HCT116 (cell line): ENCODE results near the gene PM20D2. TPM values are rescaled to one million over a fixed set of nuclear protein-coding genes. Genes with fewer than 3 reads are reported as not detected.

Experiments
- ATAC-seq: fragments of 200-7000 bp; cut with Tn5 transposase; 2 replicates; pipeline ENCODE4 v1.9.1; 2020; ENCODE audit warnings: mild to moderate bottlenecking, moderate library complexity
- BruUV-seq: library from RNA; stranded (reverse); fragments of 400-500 nt; replicated peaks from 2 replicates; lab custom pipeline; 2021; lab: Mats Ljungman, UMichigan
- CTCF ChIA-PET: fragments of 300-600 bp; sonication (Branson Sonifier 250); formaldehyde crosslinking; loops from one replicate; lab custom pipeline; 2021; ENCODE audit warnings: antibody characterized with exemption; lab: Charles Lee
- POLR2A ChIA-PET: fragments of 300-600, 350-600 bp; sonication (Branson Sonifier 250); formaldehyde crosslinking; loops from one replicate; lab custom pipeline; 2021; ENCODE audit warnings: antibody characterized with exemption; lab: Charles Lee
- RAD21 ChIA-PET, 2 experiments: fragments of 300-600 bp; sonication (Branson Sonifier 250); formaldehyde crosslinking; loops; one replicate each; lab custom pipeline; 2023; ENCODE audit warnings: low total read pairs in 2 of 2; ENCODE audit not compliant: uncharacterized antibody in 2 of 2, unreplicated experiment in 2 of 2, low non-redundant PET in 1 of 2; lab: Charles Lee
- DNase-seq: peaks from one replicate; pipeline ENCODE4 v3.0.0-alpha.2; 2010; ENCODE audit warnings: low read depth, low spot score
- H2AFZ ChIP-seq: fragments of 200-600 bp; shearing (Covaris generic), sonication (generic); 2 replicates; pipeline ENCODE4 v1.6.1; 2017; ENCODE audit warnings: low read depth, mixed run types, mixed read lengths, antibody characterized with exemption, low read length; ENCODE audit not compliant: poor library complexity, severe bottlenecking
- H3K27ac ChIP-seq: 2 replicates; pipeline ENCODE4 v1.5.1; 2012; ENCODE audit warnings: low read depth, low read length
- H3K27me3 ChIP-seq: fragments of 200-600 bp; sonication (generic); 2 replicates; pipeline ENCODE4 v1.6.1; 2016; ENCODE audit warnings: mixed run types, low read length, mixed read lengths; ENCODE audit not compliant: insufficient read depth
- H3K36me3 ChIP-seq, 2 experiments: fragments of 200-500 bp in 1 of 2; fragments of 200-600 bp in 1 of 2; sonication (Bioruptor generic) in 1 of 2; sonication (generic) in 1 of 2; 2 replicates each; pipeline versions ENCODE4 v1.5.1 to v1.6.1; 2014 to 2016; ENCODE audit warnings: low read length in 2 of 2, inconsistent platforms in 1 of 2, mixed read lengths in 1 of 2, mixed run types in 1 of 2; ENCODE audit not compliant: insufficient read depth in 2 of 2, control insufficient read depth in 1 of 2
- H3K4me1 ChIP-seq, 2 experiments: fragments of 200-600 bp in 1 of 2; sonication (generic) in 1 of 2; 2 replicates each; pipeline versions ENCODE4 v1.5.1 to v1.6.1; 2012 to 2017; ENCODE audit warnings: low read length in 2 of 2, inconsistent platforms in 1 of 2, mild to moderate bottlenecking in 1 of 2, mixed read lengths in 1 of 2, mixed run types in 1 of 2, moderate library complexity in 1 of 2; ENCODE audit not compliant: insufficient read depth in 2 of 2, control insufficient read depth in 1 of 2
- H3K4me2 ChIP-seq: fragments of 200-600 bp; sonication (generic); 2 replicates; pipeline ENCODE4 v1.6.1; 2017; ENCODE audit warnings: mixed run types, low read length, mixed read lengths
- H3K4me3 ChIP-seq, 2 experiments: fragments of 200-600 bp in 1 of 2; sonication (generic) in 1 of 2; replicated peaks in 1 of 2; 2 replicates each; pipeline ENCODE4 v1.5.1; 2011 to 2016; ENCODE audit warnings: low read length in 2 of 2, control low read depth in 1 of 2, low read depth in 1 of 2, mild to moderate bottlenecking in 1 of 2, mixed read lengths in 1 of 2, mixed run types in 1 of 2
- H3K79me2 ChIP-seq: fragments of 200-600 bp; sonication (generic); 2 replicates; pipeline ENCODE4 v1.6.1; 2017; ENCODE audit warnings: mild to moderate bottlenecking, mixed run types, low read length, moderate library complexity, mixed read lengths; ENCODE audit not compliant: insufficient read depth
- H3K9ac ChIP-seq: fragments of 200-600 bp; sonication (generic); 2 replicates; pipeline ENCODE4 v1.6.1; 2016; ENCODE audit warnings: low read length, mixed read lengths
- H3K9me2 ChIP-seq: fragments of 200-600 bp; sonication (generic), shearing (Covaris generic); 2 replicates; pipeline ENCODE4 v1.6.1; 2017; ENCODE audit warnings: mixed run types, mild to moderate bottlenecking, moderate library complexity; ENCODE audit not compliant: insufficient read depth
- H3K9me3 ChIP-seq, 2 experiments: fragments of 200-500 bp in 1 of 2; fragments of 200-600 bp in 1 of 2; sonication (Bioruptor generic) in 1 of 2; sonication (generic) in 1 of 2; 2 replicates each; pipeline ENCODE4 v1.6.1; 2014 to 2017; ENCODE audit warnings: low read length in 2 of 2, mixed read lengths in 2 of 2, inconsistent platforms in 1 of 2, low read depth in 1 of 2, mild to moderate bottlenecking in 1 of 2, mixed run types in 1 of 2, moderate library complexity in 1 of 2; ENCODE audit not compliant: control insufficient read depth in 1 of 2, insufficient read depth in 1 of 2
- H4K20me1 ChIP-seq: fragments of 200-600 bp; sonication (generic), shearing (Covaris generic); 2 replicates; pipeline ENCODE4 v1.6.1; 2017; ENCODE audit warnings: mixed run types, mild to moderate bottlenecking, moderate library complexity; ENCODE audit not compliant: insufficient read depth
- ATF3 ChIP-seq: IDR thresholded peaks from 2 replicates; pipeline ENCODE4 v1.6.1; 2012
- CEBPB ChIP-seq: IDR thresholded peaks from 2 replicates; pipeline ENCODE4 v1.6.1; 2012; ENCODE audit warnings: low read depth
- CTCF ChIP-seq, 3 experiments: fragments of 200-600 bp in 1 of 3; sonication (generic) in 1 of 3; IDR thresholded peaks in 2 of 3; conservative IDR thresholded peaks in 1 of 3; 2 replicates each; pipeline ENCODE4 v1.5.1; 2012 to 2017; ENCODE audit warnings: low read depth in 2 of 3, low read length in 2 of 3, antibody characterized with exemption in 1 of 3, borderline replicate concordance in 1 of 3, control low read depth in 1 of 3, mild to moderate bottlenecking in 1 of 3, mixed read lengths in 1 of 3, mixed run types in 1 of 3, moderate library complexity in 1 of 3; ENCODE audit not compliant: insufficient read depth in 1 of 3
- EGR1 ChIP-seq: IDR thresholded peaks from 2 replicates; pipeline ENCODE4 v1.6.1; 2012; ENCODE audit warnings: low read depth
- EZH2 ChIP-seq: fragments of 200-600 bp; sonication (generic); IDR thresholded peaks from 2 replicates; pipeline ENCODE4 v1.6.1; 2017; ENCODE audit warnings: antibody characterized with exemption, mixed run types
- EZH2phosphoT487 ChIP-seq: fragments of 200-600 bp; IDR thresholded peaks from 2 replicates; pipeline ENCODE4 v1.6.1; 2018; ENCODE audit warnings: antibody characterized with exemption, borderline replicate concordance
- FOSL1 ChIP-seq: IDR thresholded peaks from 2 replicates; pipeline ENCODE4 v1.6.1; 2012; ENCODE audit warnings: low read depth
- POLR2AphosphoS5 ChIP-seq: IDR thresholded peaks from 2 replicates; pipeline ENCODE4 v1.6.1; 2011; ENCODE audit warnings: mild to moderate bottlenecking, low read depth, low read length, moderate library complexity
- RAD21 ChIP-seq: IDR thresholded peaks from 2 replicates; pipeline ENCODE4 v1.6.1; 2012; ENCODE audit warnings: low read depth, mild to moderate bottlenecking
- REST ChIP-seq: IDR thresholded peaks from 2 replicates; pipeline ENCODE4 v1.6.1; 2012; ENCODE audit warnings: low read depth
- SIN3A ChIP-seq: IDR thresholded peaks from 2 replicates; pipeline ENCODE4 v1.6.1; 2012; ENCODE audit warnings: low read depth
- SP1 ChIP-seq: IDR thresholded peaks from 2 replicates; pipeline ENCODE4 v1.6.1; 2012; ENCODE audit warnings: low read depth
- SRF ChIP-seq: IDR thresholded peaks from 2 replicates; pipeline ENCODE4 v1.6.1; 2012; ENCODE audit warnings: low read depth
- TCF7L2 ChIP-seq: IDR thresholded peaks from 2 replicates; pipeline ENCODE4 v1.7.0; 2011; ENCODE audit warnings: borderline replicate concordance, inconsistent platforms; ENCODE audit not compliant: insufficient read depth, insufficient read length; ENCODE audit errors: extremely low read depth
- YY1 ChIP-seq: IDR thresholded peaks from 2 replicates; pipeline ENCODE4 v1.6.1; 2011; ENCODE audit warnings: low read length, low read depth, moderate library complexity, mild to moderate bottlenecking; ENCODE audit not compliant: insufficient replicate concordance; ENCODE audit errors: extremely low read depth
- ZFX ChIP-seq: fragments of 450-650 bp; IDR thresholded peaks from 2 replicates; pipeline ENCODE4 v1.6.1; 2017
- ZNF274 ChIP-seq: fragments of 200-500 bp; sonication (Bioruptor generic); IDR thresholded peaks from 2 replicates; pipeline ENCODE4 v1.6.1; 2014; ENCODE audit warnings: mild to moderate bottlenecking, low read depth, low read length, inconsistent platforms
- intact Hi-C: fragments of 100-400 bp; cut with micrococcal nuclease; formaldehyde crosslinking; loops from 2 replicates; pipeline ENCODE4 v1.10.0; 2022
- total RNA-seq: library from RNA; stranded (reverse); gene quantifications from one replicate; pipeline ENCODE4 v1.2.1, GENCODE V29; 2021; ENCODE audit not compliant: unreplicated experiment

PM20D2 gene
- total RNA-seq, 1 experiment from 2014 or later = 29.2 TPM

GRCh38 chr6:89162047-89162371 lies 16.2 kb downstream of the PM20D2 start (continued):
- TF ChIP-seq EZH2 (no peak), EGR1 (no peak), ZNF274 (no peak), EZH2phosphoT487 (no peak), SIN3A (no peak), ATF3 (no peak), SP1 (no peak), ZFX (no peak), SRF (no peak), CTCF (IDR thresholded peaks at IDR 0.05 in 2 of 3, conservative IDR thresholded peaks at IDR 0.05 in 1 of 3; ENCODE audit: borderline replicate concordance in 1 of 3, insufficient read depth in 1 of 3, low read depth in 2 of 3, low read length in 2 of 3) (no peak), TCF7L2 (no peak)

GRCh38 chr6:89172131-89172530 lies 26.3 kb downstream of the PM20D2 start:
- Histone ChIP-seq H3K4me1 (no peaks in the 10 kb centered on the region), H3K4me2 (no peak overlapping the region), H4K20me1 (no peaks in the 10 kb centered on the region), H3K4me3 (no peak overlapping the region), H3K9me2 (no peaks in the 10 kb centered on the region), H2AFZ (no peak overlapping the region), H3K27ac (no peak overlapping the region), H3K9ac (no peak overlapping the region), H3K27me3 (no peaks in the 10 kb centered on the region), H3K9me3 (no peaks in the 10 kb centered on the region), H3K36me3 (no peaks in the 10 kb centered on the region), H3K79me2 (no peaks in the 10 kb centered on the region)
- BruUV-seq = no TSS peak
- ChIA-PET RAD21 (no interaction called here), CTCF (no interaction called here), POLR2A (no interaction called here)
- no peak for TF ChIP-seq POLR2AphosphoS5
- TF ChIP-seq SIN3A = no peak
- no peak for TF ChIP-seq ZNF274
- no peak for TF ChIP-seq REST
- TF ChIP-seq SP1 = no peak
- no peak for TF ChIP-seq YY1
- TF ChIP-seq RAD21 = no peak
- TF ChIP-seq EGR1 = no peak
- no peak for TF ChIP-seq ATF3
- no peak for TF ChIP-seq CEBPB
- TF ChIP-seq FOSL1 = no peak
- no peak for ATAC-seq
- intact Hi-C loops = no loop called here
- no peak for DNase-seq
